HepG2 (cell line): Measurements from ENCODE around the gene C2CD3. TPM values are rescaled to one million over a fixed set of nuclear protein-coding genes. Genes with fewer than 3 reads are reported as not detected.
A peak's percentile ranks its signal among the peaks of the same experiment; 100 is the strongest.

Experiments
- ATAC-seq: fragments of 200-7000 bp; cut with Tn5 transposase; 3 replicates; pipeline ENCODE4 v1.9.1; 2020; ENCODE audit warnings: mild to moderate bottlenecking, moderate library complexity
- BruUV-seq: library from RNA; stranded (reverse); fragments of 400-500 nt; replicated peaks from 2 replicates; lab custom pipeline; 2021; lab: Mats Ljungman, UMichigan
- CTCF ChIA-PET: fragments of 300-600 bp; formaldehyde crosslinking; extraction: SDS; loops from one replicate; lab custom pipeline; 2021; ENCODE audit warnings: low total read pairs, inconsistent platforms, low intra/inter-chr PET ratio; lab: Yijun Ruan, JAX
- POLR2A ChIA-PET: fragments of 350-600 bp; sonication (Branson Sonifier 250); formaldehyde crosslinking; loops from one replicate; lab custom pipeline; 2020; ENCODE audit warnings: antibody characterized with exemption, inconsistent platforms; lab: Yijun Ruan, JAX
- DNase-seq: peaks from one replicate; pipeline ENCODE4 v3.0.0-alpha.2; 2015; ENCODE audit warnings: low spot score
- FAIRE-seq: peaks from 3 replicates; lab custom pipeline; 2011; peaks lifted over from hg19 to GRCh38; lab: Jason Lieb, UNC
- H2AFZ ChIP-seq: one replicate; pipeline ENCODE4 v1.6.1; 2011; ENCODE audit warnings: low read length, inconsistent platforms
- H3K27ac ChIP-seq: fragments of 300-600 bp; 3 replicates; pipeline ENCODE4 v1.8.0; 2011; ENCODE audit warnings: mixed run types, mild to moderate bottlenecking, mixed read lengths, low read length, inconsistent platforms; ENCODE audit not compliant: insufficient read depth; ENCODE audit errors: extremely low read length
- H3K27me3 ChIP-seq, 2 experiments: fragments of 200-600 bp in 1 of 2; 2 replicates in 1 of 2; 3 replicates in 1 of 2; pipeline versions ENCODE4 v1.6.0 to v1.8.0; 2011; ENCODE audit warnings: low read length in 2 of 2, mild to moderate bottlenecking in 2 of 2, moderate library complexity in 2 of 2, inconsistent platforms in 1 of 2; ENCODE audit not compliant: insufficient read depth in 2 of 2, control insufficient read depth in 1 of 2
- H3K36me3 ChIP-seq, 2 experiments: fragments of 200-600 bp in 1 of 2; replicated peaks in 1 of 2; 2 replicates in 1 of 2; 3 replicates in 1 of 2; pipeline versions ENCODE4 v1.5.1 to v1.8.0; 2011; ENCODE audit warnings: low read length in 2 of 2, inconsistent platforms in 1 of 2; ENCODE audit not compliant: insufficient read depth in 2 of 2, control insufficient read depth in 1 of 2
- H3K4me1 ChIP-seq: 2 replicates; pipeline ENCODE4 v1.5.1; 2012; ENCODE audit warnings: low read length, inconsistent platforms; ENCODE audit not compliant: insufficient read depth
- H3K4me2 ChIP-seq: 2 replicates; pipeline ENCODE4 v1.6.0; 2011; ENCODE audit warnings: low read depth, low read length, inconsistent platforms
- H3K4me3 ChIP-seq, 3 experiments: fragments of 200-600 bp in 1 of 3; sonication (generic), shearing (Covaris generic) in 1 of 3; replicated peaks in 1 of 3; 2 replicates each; pipeline ENCODE4 v1.5.1; 2011 to 2016; ENCODE audit warnings: low read length in 3 of 3, inconsistent platforms in 2 of 3, low read depth in 2 of 3, mild to moderate bottlenecking in 2 of 3, control low read depth in 1 of 3, mixed read lengths in 1 of 3; ENCODE audit not compliant: insufficient read depth in 1 of 3
- H3K79me2 ChIP-seq: one replicate; pipeline ENCODE4 v1.6.1; 2011; ENCODE audit warnings: low read length, inconsistent platforms; ENCODE audit not compliant: insufficient read depth
- H3K9ac ChIP-seq: 2 replicates; pipeline ENCODE4 v1.6.0; 2011; ENCODE audit warnings: mild to moderate bottlenecking, low read depth, low read length, inconsistent platforms; ENCODE audit not compliant: insufficient read depth
- H3K9me3 ChIP-seq: 2 replicates; pipeline ENCODE4 v1.5.1; 2012; ENCODE audit warnings: mild to moderate bottlenecking, low read length
- H4K20me1 ChIP-seq: 2 replicates; pipeline ENCODE4 v1.6.0; 2011; ENCODE audit warnings: inconsistent platforms, mild to moderate bottlenecking, low read length, moderate library complexity; ENCODE audit not compliant: insufficient read depth
- ATRX ChIP-seq: sonication (generic); formaldehyde crosslinking; IDR thresholded peaks from 2 replicates; pipeline ENCODE4 v1.4.0; 2020; ENCODE audit warnings: missing genetic modification reagents, borderline replicate concordance
- BORCS8-MEF2B ChIP-seq: sonication (generic); formaldehyde crosslinking; IDR thresholded peaks from 2 replicates; pipeline ENCODE4 v1.8.0; 2022; ENCODE audit warnings: mild to moderate bottlenecking, missing genetic modification reagents
- CEBPG ChIP-seq: IDR thresholded peaks from 2 replicates; pipeline ENCODE4 v1.6.1; 2016
- FLYWCH1 ChIP-seq: sonication (generic); formaldehyde crosslinking; IDR thresholded peaks from 2 replicates; pipeline ENCODE4 v1.8.1; 2023; ENCODE audit warnings: mild to moderate bottlenecking, missing genetic modification reagents
- PATZ1 ChIP-seq: sonication (generic); formaldehyde crosslinking; IDR thresholded peaks from 2 replicates; pipeline ENCODE4 v1.4.0; 2020; ENCODE audit warnings: missing genetic modification reagents
- PHF21A ChIP-seq: sonication (generic); formaldehyde crosslinking; IDR thresholded peaks from 2 replicates; pipeline ENCODE4 v1.5.0; 2020; ENCODE audit warnings: mild to moderate bottlenecking, missing genetic modification reagents
- PITX1 ChIP-seq: sonication (generic); formaldehyde crosslinking; IDR thresholded peaks from 2 replicates; pipeline ENCODE4 v1.5.1; 2020; ENCODE audit warnings: mild to moderate bottlenecking, missing genetic modification reagents
- RNF2 ChIP-seq: fragments of 450-650 bp; conservative IDR thresholded peaks from 2 replicates; pipeline ENCODE4 v1.6.1; 2016; ENCODE audit warnings: low read depth
- SIX1 ChIP-seq: sonication (generic); formaldehyde crosslinking; IDR thresholded peaks from 2 replicates; pipeline ENCODE4 v1.4.0; 2020; ENCODE audit warnings: missing genetic modification reagents, borderline replicate concordance
- TP53 ChIP-seq: sonication (generic); formaldehyde crosslinking; conservative IDR thresholded peaks from 2 replicates; pipeline ENCODE4 v1.4.0; 2020; ENCODE audit warnings: missing genetic modification reagents
- ZBTB21 ChIP-seq: sonication (generic); formaldehyde crosslinking; IDR thresholded peaks from 2 replicates; pipeline ENCODE4 v1.4.0; 2020; ENCODE audit warnings: missing genetic modification reagents
- ZEB1 ChIP-seq: IDR thresholded peaks from 2 replicates; pipeline ENCODE4 v1.6.1; 2012; ENCODE audit warnings: mild to moderate bottlenecking, low read depth, inconsistent platforms; ENCODE audit not compliant: insufficient replicate concordance
- ZIK1 ChIP-seq: sonication (generic); formaldehyde crosslinking; IDR thresholded peaks from 2 replicates; pipeline ENCODE4 v1.5.0; 2020; ENCODE audit warnings: mild to moderate bottlenecking, low read depth, missing genetic modification reagents, borderline replicate concordance
- ZMYM3 ChIP-seq: sonication (generic); formaldehyde crosslinking; IDR thresholded peaks from 2 replicates; pipeline ENCODE4 v1.5.1; 2020; ENCODE audit warnings: mild to moderate bottlenecking, missing genetic modification reagents
- ZNF546 ChIP-seq: sonication (generic); formaldehyde crosslinking; conservative IDR thresholded peaks from 2 replicates; pipeline ENCODE4 v1.8.1; 2023; ENCODE audit warnings: mild to moderate bottlenecking, missing genetic modification reagents
- ZNF709 ChIP-seq: sonication (generic); formaldehyde crosslinking; IDR thresholded peaks from 2 replicates; pipeline ENCODE4 v1.5.0; 2020; ENCODE audit warnings: mild to moderate bottlenecking, missing genetic modification reagents
- ZNF75D ChIP-seq: sonication (generic); formaldehyde crosslinking; IDR thresholded peaks from 2 replicates; pipeline ENCODE4 v1.8.1; 2023; ENCODE audit warnings: missing genetic modification reagents, mild to moderate bottlenecking, borderline replicate concordance
- WGBS: methylation state at CpG from one replicate; pipeline ENCODE4 v1.1.6; 2017; ENCODE audit warnings: low lambda C conversion rate; 5-methylcytosine and 5-hydroxymethylcytosine counted together
- in situ Hi-C: cut with HindIII; loops from 2 replicates; pipeline ENCODE4 v1.10.0; 2017; ENCODE audit warnings: low pct_unique_long_range_greater_than_20kb; ENCODE audit not compliant: extremely low pct_ligation_motif_present
- intact Hi-C: fragments of 100-400 bp; cut with micrococcal nuclease; formaldehyde crosslinking; loops from one replicate; pipeline ENCODE4 v1.10.0; 2022; ENCODE audit not compliant: unreplicated experiment
- polyA plus RNA-seq, 8 experiments: library from polyadenylated mRNA; depleted of rRNA in 3 of 8; stranded (reverse) in 7 of 8; unstranded in 1 of 8; fragments of >200 nt; fragmentation: Illumina TruSeq in 4 of 8; extraction: Trizol in 4 of 8; gene quantifications; 2 replicates each; pipeline versions ENCODE4 v1.2.1 to v1.2.3, GENCODE V29; 2011 to 2016; ENCODE audit warnings: low read depth in 4 of 8, missing spikeins in 1 of 8, mixed read lengths in 1 of 8; ENCODE audit not compliant: insufficient read depth in 1 of 8
- total RNA-seq, 5 experiments: library from RNA; depleted of rRNA; stranded (reverse); fragments of >200 nt; fragmentation: Illumina TruSeq; extraction: Trizol; gene quantifications; 2 replicates each; pipeline ENCODE4 v1.2.3, GENCODE V29; 2016; ENCODE audit warnings: low read depth in 1 of 5
- TF ChIP-seq, protein P1 (sequence below): sonication (generic); formaldehyde crosslinking; IDR thresholded peaks from 2 replicates; pipeline ENCODE4 v1.8.1; 2023; ENCODE audit warnings: mild to moderate bottlenecking, missing genetic modification reagents, borderline replicate concordance

The C2CD3 gene
- total and polyA plus RNA-seq, 2 of the 13 experiments (the other 11 are each of a cell fraction or from before 2014, with no cell fraction given), result 5.5 to 6.4 TPM

DNA sequence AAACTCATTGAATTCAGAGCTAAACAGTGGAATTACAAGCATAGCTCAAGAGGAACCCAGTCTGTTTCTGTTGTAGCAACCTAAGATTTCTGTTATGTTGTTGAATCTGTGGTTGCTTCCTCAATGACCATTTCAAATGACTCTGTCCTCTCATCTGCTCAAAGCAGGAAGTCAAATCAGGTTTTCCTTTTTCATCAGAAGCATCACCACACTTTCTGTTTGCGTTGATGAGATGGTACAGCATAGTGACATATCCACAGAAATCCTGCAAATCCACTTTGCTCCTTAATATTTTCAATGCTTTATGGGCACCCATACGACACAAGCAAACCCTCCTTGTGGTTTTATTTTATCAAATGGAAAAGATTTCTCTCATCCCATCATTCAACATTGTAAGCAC is 175.6 kb downstream of the C2CD3 start:
- H3K9ac ChIP-seq, result no peak overlapping the region
- no peak for ATAC-seq
- no peak for TF ChIP-seq ZBTB21 (CRISPR knock-in tag)
- no peak for TF ChIP-seq ZEB1
- no peak for TF ChIP-seq RNF2
- TF ChIP-seq PATZ1 (CRISPR knock-in tag), result no peak
- TF ChIP-seq, all 625 proteins: peak for 0
- ChIA-PET CTCF (no interaction called here), POLR2A (no interaction called here)
- H3K4me2 ChIP-seq, result no peak overlapping the region
- 45% methylated on average over 2 of the region's 2 CpGs for WGBS
- no peak overlapping the region for H3K27ac ChIP-seq
- no peak overlapping the region for H3K4me3 ChIP-seq
- H4K20me1 ChIP-seq, result no peaks in the 10 kb centered on the region
- no TSS peak for BruUV-seq
- no peaks in the 10 kb centered on the region; a peak in 1 of 5 replicates for H3K27me3 ChIP-seq
- intact Hi-C loops (no loop called here), in situ Hi-C loops (no loop called here)
- no peaks in the 10 kb centered on the region for H3K36me3 ChIP-seq
- FAIRE-seq (no peak), DNase-seq (no peak)
- H3K9me3 ChIP-seq, result no peaks in the 10 kb centered on the region
- H2AFZ ChIP-seq, result no peak overlapping the region
- no peaks in the 10 kb centered on the region for H3K79me2 ChIP-seq
- H3K4me1 ChIP-seq, result peaks cover 10% of the 10 kb centered on the region; the same call in 1 of the 2 replicates

DNA sequence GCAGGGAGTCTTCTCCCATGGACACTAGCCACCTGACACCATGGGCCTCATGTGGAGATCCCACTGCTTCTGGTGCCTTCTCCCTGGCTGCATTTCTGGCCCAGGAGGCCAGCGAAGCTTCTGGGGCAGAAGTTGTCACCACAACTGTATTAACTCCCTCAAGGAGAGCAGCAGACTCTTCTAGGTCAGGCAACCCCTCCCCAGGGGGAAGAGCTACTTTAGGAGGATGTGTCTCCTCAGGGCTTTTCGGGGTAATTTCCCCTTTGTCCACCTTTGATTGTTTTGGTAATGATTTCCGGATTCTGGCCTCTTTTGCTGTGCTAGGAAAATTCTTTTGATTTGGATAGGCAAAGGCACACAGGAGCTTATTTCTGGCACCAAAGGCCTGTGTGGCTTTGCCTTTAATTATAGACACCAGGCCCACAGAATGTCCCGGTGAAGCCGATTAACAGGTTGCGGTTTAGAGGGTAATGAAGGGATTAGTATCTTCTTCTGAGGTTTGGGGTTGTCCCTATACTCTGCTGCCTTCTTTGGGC is 179.3 kb downstream of the C2CD3 start:
- Histone ChIP-seq H3K4me2 (peak overlapping the region; percentile 31), H3K27ac (no peak overlapping the region), H2AFZ (no peak overlapping the region), H3K9me3 (no peaks in the 10 kb centered on the region), H3K79me2 (no peaks in the 10 kb centered on the region), H3K4me1 (peaks cover 25% of the 10 kb centered on the region), H3K4me3 (0 out of 6 replicates have a peak overlapping the region, but pooled peaks of 1 of the 3 experiments have one; percentile 20), H3K36me3 (no peaks in the 10 kb centered on the region), H4K20me1 (no peaks in the 10 kb centered on the region), H3K27me3 (no peaks in the 10 kb centered on the region; a peak in 1 of 5 replicates), H3K9ac (no peak overlapping the region)
- 40% methylated on average over 5 of the region's 6 CpGs for WGBS
- in situ Hi-C loops, result no loop called here
- no TSS peak for BruUV-seq
- POLR2A ChIA-PET, result interaction anchor here (1.0 kb wide), 1 partner anchor 9 kb away, joined by 3 read pairs; the partner anchor contains the start of gene UCP2
- intact Hi-C loops, result no loop called here
- DNase-seq, result no peak
- FAIRE-seq, result no peak
- TF ChIP-seq SIX1 (CRISPR knock-in tag) (no peak), ZIK1 (CRISPR knock-in tag) (no peak), PITX1 (CRISPR knock-in tag) (no peak), ZNF75D (CRISPR knock-in tag) (no peak), BORCS8-MEF2B (no peak), ZNF546 (CRISPR knock-in tag) (no peak), TP53 (no peak), PHF21A (CRISPR knock-in tag) (no peak), ZMYM3 (CRISPR knock-in tag) (no peak), CEBPG (no peak), ZEB1 (no peak), FLYWCH1 (CRISPR knock-in tag) (no peak), ATRX (no peak), ZNF709 (no peak)
- TF ChIP-seq, protein P1, sequence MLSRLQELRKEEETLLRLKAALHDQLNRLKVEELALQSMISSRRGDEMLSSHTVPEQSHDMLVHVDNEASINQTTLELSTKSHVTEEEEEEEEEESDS (CRISPR knock-in tag), result no peak
- ATAC-seq, result no peak; the same call in 1 of the 3 replicates
- CTCF ChIA-PET, result no interaction called here
